IPS-NIHi7 (cell line): ENCODE results near the gene RAP2C.
"Not testable (repeated sequence)": the region's sequence is repeated elsewhere in the genome, so short reads cannot be mapped to it uniquely, and the experiment has no call there.

Experiments
- DNase-seq: peaks from one replicate; pipeline ENCODE4 v3.0.0; 2012; ENCODE audit warnings: mixed read lengths; ENCODE audit errors: extremely low spot score

Gene RAP2C

GRCh38 chrX:132199941-132200340 is 19.3 kb downstream of the RAP2C start:
- DNase-seq: no peak

GRCh38 chrX:132193872-132194574 is 25.2 kb downstream of the RAP2C start:
- no peak for DNase-seq

GRCh38 chrX:132191938-132192337 is 27.3 kb downstream of the RAP2C start:
- DNase-seq: no peak

- no peak for DNase-seq
Observed at GRCh38 chrX:132188175-132188574, 31.1 kb downstream of the RAP2C start.

- DNase-seq: no peak
Observed at GRCh38 chrX:132187451-132187850, 31.8 kb downstream of the RAP2C start.

- DNase-seq: no peak
Observed at GRCh38 chrX:132184871-132185270, 34.4 kb downstream of the RAP2C start.

GRCh38 chrX:132181364-132181763 is 37.9 kb downstream of the RAP2C start:
- no peak for DNase-seq

GRCh38 chrX:132180929-132181328 is 38.3 kb downstream of the RAP2C start:
- DNase-seq: no peak

GRCh38 chrX:132173647-132174046 is 45.6 kb downstream of the RAP2C start:
- no peak for DNase-seq

GRCh38 chrX:132171881-132172280 is 47.4 kb downstream of the RAP2C start:
- DNase-seq: no peak

GRCh38 chrX:132171478-132171877 is 47.8 kb downstream of the RAP2C start:
- no peak for DNase-seq

GRCh38 chrX:132169554-132169953 is 49.7 kb downstream of the RAP2C start:
- no peak for DNase-seq

GRCh38 chrX:132165651-132166050 is 53.6 kb downstream of the RAP2C start:
- DNase-seq: no peak

- DNase-seq: no peak
Observed at GRCh38 chrX:132165005-132165404, 54.2 kb downstream of the RAP2C start.

GRCh38 chrX:132163094-132163493 is 56.2 kb downstream of the RAP2C start:
- not testable (repeated sequence) for DNase-seq

- DNase-seq: no peak
Observed at GRCh38 chrX:132153166-132153565, 66.1 kb downstream of the RAP2C start.
